GM18511 (cell line): Measurements from ENCODE around the gene NOP14.
"Not testable (repeated sequence)": the region's sequence is repeated elsewhere in the genome, so short reads cannot be mapped to it uniquely, and the experiment has no call there.

ENCODE experiments used
- ATAC-seq: cut with Tn5 transposase; IDR thresholded peaks from one replicate; pipeline ENCODE4 v1.9.1; 2021; ENCODE audit warnings: mild to moderate bottlenecking, moderate library complexity; ENCODE audit not compliant: unreplicated experiment

The NOP14 gene

DNA sequence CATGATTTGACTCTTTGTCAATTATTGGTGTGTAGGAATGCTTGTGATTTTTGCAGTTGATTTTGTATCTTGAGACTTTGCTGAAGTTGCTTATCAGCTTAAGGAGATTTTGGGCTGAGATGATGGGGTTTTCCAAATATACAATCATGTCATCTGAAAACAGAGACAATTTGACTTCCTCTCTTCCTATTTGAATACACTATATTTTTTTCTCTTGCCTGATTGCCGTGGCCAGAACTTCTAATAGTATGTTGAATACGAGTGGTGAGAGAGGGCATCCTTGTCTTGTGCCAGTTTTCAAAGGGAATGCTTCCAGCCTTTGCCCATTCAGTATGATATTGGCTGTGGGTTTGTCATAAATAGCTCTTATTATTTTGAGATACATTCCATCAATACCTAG lies 44.9 kb downstream of the NOP14 start:
- ATAC-seq: not testable (repeated sequence)

DNA sequence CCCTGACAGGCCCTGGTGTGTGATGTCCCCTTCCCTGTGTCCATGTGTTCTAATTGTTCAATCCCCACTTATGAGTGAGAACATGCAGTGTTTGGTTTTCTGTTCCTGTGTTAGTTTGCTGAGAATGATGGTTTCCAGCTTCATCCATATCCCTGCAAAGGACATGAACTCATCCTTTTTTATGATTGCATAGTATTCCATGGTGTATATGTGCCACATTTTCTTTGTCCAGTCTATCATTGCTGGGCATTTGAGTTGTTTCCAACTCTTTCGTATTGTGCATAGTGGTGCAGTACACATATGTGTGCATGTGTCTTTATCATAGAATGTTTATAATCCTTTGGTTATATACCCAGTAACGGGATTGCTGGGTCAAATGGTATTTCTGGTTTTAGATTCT lies 46.5 kb downstream of the NOP14 start:
- ATAC-seq: not testable (repeated sequence)

DNA sequence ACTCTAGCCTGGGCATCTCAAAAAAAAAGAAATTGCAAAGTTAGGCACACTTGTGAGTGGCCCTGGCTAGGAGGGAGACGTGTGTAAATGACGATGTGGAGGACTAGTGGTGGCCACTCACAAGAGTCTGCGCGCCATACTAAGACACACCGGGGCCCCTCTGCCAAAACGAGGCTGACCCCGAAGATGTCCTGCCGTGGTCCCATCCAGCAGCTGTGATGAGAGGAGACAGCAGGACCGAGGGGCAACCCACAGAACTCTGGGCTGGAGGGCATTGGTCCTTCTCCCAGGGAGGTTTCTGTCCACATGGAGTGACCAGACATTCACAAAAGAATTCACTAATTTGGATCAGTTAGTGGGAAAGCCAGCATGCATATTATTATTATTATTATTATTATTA lies 47.4 kb downstream of the NOP14 start:
- ATAC-seq: no peak

- no peak for ATAC-seq
Measured at GRCh38 chr4:2914256-2915126, 48.7 kb downstream of the NOP14 start.

GRCh38 chr4:2913168-2913567 lies 50.0 kb downstream of the NOP14 start:
- ATAC-seq: no peak

- ATAC-seq: no peak
Measured at GRCh38 chr4:2911868-2912267, 51.3 kb downstream of the NOP14 start.

- ATAC-seq: no peak
Measured at GRCh38 chr4:2910409-2910808, 52.8 kb downstream of the NOP14 start.

GRCh38 chr4:2909583-2909982 lies 53.6 kb downstream of the NOP14 start:
- ATAC-seq: no peak

DNA sequence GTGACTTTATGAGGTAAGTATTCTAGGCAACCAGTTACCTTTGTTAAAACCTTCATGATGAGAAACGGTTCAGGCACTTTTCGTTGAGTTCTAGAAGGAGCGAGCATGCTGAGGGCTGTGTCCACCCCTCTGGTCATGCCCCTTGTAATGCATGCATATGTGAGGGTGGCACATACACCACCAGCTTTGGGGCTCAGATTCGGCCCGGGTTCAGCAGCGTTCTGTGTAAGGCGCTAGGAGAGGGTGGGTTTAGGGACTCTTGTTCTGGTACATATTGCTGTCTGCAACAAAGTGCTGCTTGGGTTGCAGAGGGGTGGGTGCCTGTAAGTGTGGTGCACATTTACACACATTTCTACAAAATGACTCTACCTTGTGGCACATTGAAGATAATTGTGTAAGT lies 54.5 kb downstream of the NOP14 start:
- no peak for ATAC-seq

- ATAC-seq: no peak
Measured at GRCh38 chr4:2907706-2908293, 55.4 kb downstream of the NOP14 start.

GRCh38 chr4:2907226-2907625 lies 56.0 kb downstream of the NOP14 start:
- no peak for ATAC-seq

- no peak for ATAC-seq
Measured at GRCh38 chr4:2906218-2906617, 57.0 kb downstream of the NOP14 start.

DNA sequence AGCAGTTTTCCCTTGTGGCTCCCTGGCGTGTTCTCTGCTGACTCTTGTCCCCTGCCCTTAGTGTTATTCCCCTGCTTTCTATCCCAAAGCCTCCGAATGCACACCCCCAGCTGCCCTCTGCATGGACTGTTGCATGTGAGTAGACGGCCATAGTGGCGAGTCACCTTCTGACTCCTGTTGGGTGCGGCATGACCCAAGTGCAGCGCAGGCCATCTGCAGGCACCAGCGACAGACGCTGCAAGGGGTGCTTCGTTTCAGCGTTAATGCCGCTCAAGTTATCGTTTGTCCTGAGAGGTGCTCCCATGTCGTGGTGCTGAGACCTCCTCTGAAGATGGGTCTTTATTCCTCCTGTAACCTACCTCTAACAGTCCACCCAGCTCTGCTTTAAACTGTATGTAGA lies 57.7 kb downstream of the NOP14 start:
- ATAC-seq: no peak

DNA sequence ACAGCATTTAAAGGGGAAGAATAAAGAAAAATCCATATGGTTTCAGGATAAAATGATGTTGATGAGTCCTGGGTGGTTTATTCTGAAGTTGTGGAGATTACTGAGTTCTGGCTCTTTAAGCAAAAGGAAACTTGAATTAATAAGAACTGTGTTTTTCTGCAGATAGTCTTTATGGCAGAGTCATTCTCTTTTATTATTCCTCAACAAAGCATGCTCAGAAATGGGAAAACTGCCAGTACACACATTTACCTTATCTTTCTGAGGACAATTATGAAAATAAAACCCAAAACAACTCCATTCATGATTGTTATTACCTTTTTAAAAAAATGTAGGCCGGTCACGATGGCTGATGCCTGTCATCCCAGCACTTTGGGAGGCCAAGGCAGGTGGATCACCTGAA lies 61.1 kb downstream of the NOP14 start:
- ATAC-seq: no peak

- ATAC-seq: no peak
Measured at GRCh38 chr4:2901186-2901585, 62.0 kb downstream of the NOP14 start.

DNA sequence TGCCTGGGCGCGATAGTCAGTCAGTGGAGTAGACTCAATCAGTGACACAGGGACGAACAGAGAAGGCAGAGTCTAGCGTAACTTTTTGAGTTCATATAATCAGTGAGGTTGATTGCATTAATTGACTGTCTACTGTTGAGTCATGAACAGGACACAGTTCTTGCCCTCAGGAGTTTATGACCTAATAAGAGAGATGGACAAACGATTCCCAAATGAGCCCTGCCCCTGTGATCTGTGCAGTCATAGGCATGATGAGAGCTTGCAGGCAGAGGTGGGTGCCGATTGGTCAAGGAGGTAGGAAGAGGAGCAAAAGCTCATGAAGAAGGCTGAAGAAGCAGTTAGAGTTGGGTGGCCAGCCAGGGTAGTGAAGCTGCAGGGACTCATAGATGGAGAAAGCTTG lies 62.5 kb downstream of the NOP14 start:
- ATAC-seq: no peak

GRCh38 chr4:2898001-2898400 lies 65.2 kb downstream of the NOP14 start:
- ATAC-seq: no peak

DNA sequence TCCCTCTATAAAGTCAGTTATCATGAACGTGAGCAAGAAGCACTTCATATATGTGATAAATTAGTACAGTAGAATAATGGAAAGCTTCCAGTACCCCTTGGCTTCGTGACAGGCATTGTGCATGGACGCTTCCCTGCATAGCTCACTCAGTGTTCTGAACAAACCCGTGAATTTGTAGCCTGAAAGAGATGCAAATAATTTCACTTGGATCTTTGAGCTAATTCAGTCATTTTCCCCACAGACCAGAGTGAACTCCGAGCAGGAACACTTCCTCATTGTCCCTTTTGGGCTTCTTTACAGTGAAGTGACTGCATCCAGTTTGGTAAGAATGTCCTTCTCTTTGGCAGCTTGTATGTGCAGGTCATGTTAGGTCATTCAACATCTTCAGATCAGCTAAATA lies 69.4 kb downstream of the NOP14 start:
- no peak for ATAC-seq

- ATAC-seq: no peak
Measured at GRCh38 chr4:2891294-2891693, 71.9 kb downstream of the NOP14 start.

DNA sequence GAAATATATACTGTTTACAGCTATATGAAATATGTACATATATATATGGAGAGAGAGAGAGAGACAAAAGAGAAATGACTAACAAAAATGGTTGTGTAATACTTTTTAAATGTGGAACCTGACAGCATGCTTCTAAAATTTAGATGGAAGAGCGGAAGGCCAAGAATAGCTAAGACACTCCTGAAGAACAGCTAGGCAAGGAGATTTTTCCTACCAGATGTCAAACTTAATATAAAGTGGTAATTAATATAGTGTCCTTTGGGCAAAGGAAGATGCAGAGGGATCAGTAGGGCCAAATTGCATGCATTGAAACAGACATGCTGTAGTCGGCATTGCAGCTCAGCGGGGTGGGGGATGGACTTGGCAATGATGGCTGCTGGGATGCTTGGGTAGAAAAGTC lies 74.3 kb downstream of the NOP14 start:
- ATAC-seq: no peak
